GM21526 (cell line): ENCODE data around the gene MCF2.
"Not testable (repeated sequence)": the region's sequence is repeated elsewhere in the genome, so short reads cannot be mapped to it uniquely, and the experiment has no call there.

Experiments
- ATAC-seq: cut with Tn5 transposase; IDR thresholded peaks from one replicate; pipeline ENCODE4 v1.9.1; 2021; ENCODE audit warnings: moderate library complexity; ENCODE audit not compliant: unreplicated experiment, low FRiP score

MCF2 gene, protein sequence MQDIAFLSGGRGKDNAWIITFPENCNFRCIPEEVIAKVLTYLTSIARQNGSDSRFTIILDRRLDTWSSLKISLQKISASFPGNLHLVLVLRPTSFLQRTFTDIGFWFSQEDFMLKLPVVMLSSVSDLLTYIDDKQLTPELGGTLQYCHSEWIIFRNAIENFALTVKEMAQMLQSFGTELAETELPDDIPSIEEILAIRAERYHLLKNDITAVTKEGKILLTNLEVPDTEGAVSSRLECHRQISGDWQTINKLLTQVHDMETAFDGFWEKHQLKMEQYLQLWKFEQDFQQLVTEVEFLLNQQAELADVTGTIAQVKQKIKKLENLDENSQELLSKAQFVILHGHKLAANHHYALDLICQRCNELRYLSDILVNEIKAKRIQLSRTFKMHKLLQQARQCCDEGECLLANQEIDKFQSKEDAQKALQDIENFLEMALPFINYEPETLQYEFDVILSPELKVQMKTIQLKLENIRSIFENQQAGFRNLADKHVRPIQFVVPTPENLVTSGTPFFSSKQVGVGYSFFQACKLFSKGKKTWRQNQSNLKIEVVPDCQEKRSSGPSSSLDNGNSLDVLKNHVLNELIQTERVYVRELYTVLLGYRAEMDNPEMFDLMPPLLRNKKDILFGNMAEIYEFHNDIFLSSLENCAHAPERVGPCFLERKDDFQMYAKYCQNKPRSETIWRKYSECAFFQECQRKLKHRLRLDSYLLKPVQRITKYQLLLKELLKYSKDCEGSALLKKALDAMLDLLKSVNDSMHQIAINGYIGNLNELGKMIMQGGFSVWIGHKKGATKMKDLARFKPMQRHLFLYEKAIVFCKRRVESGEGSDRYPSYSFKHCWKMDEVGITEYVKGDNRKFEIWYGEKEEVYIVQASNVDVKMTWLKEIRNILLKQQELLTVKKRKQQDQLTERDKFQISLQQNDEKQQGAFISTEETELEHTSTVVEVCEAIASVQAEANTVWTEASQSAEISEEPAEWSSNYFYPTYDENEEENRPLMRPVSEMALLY

DNA sequence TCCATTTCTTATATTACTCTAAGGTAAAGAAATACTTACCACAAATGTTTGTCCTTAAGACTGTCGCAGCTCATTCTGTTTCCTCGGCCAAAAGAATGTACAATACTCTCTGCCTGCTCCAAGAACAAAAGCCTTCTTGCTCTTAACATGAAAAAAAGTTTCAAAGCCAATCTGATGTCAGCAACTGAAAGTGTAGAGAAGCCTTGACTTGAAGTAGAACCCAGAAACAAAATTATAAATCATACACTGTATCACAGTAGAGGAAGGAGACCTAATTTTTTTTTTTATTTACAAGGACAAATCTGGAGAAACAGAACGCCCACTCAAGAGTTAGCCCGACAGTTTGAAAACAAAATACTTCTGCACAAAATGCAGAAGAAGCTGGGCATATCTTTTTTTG, at the start of gene MCF2:
Gene MCF2, minus strand, starts transcription at position 101 of the 400 bp plus-strand sequence. CDS start 56,423 bp downstream, outside the sequence.
- ATAC-seq, result no peak

DNA sequence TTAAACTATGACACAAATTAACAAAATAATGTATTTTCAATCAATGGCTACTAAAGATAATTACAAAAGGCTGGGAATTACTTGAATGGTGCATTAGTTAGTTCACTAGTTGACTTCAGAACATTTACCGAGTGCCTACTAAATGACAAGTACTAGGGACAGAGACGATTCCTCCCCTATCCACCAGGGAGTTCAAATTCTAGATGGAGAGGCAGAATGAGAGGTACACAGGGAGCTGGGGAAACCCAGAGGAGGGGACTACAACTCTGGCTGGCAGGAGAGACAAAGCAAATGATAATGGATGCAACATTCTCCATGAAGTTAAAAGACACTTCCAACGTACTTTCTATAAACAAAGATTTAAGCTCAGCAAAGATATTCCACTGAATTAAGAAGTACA, 43.1 kb upstream of the MCF2 start:
- ATAC-seq, result no peak

DNA sequence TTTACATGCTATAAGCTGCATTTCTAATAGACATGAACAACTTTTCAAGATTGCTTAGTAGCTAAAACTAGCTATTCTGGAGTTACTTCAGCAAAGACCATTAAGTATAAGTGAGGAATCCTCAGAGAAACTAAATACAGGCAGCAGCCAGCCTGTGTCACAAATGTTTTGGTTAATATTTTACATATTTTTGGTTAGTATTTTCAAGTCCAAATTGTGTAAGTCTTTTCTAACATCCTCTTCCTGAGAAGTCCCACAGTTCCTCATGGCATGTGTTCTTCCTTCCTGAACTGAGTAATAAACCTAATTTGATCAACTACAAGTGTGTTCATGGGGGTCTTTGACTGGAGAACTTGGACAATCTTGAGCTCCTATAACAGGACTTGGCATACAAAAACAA, 42.4 kb upstream of the MCF2 start:
- no peak for ATAC-seq

DNA sequence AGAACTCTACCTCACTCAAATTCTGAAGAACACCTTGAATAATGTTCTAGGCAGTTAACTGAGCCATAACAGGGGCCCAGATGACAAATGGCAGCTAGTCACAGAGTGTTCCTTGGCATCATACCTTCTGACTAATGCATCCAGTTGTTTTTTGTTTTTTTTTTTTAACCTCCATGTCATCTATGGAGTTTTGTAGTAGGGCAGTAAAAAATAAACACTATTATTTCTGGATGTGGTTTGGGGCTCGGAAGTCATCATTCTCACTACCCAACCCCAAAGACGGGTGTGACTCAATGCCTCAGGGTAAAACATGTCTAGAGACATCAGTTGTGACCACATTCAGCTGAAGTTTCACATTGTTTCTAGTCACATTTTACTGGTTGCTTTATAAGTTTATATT, 31.2 kb upstream of the MCF2 start:
- peak; percentile 95 for ATAC-seq

DNA sequence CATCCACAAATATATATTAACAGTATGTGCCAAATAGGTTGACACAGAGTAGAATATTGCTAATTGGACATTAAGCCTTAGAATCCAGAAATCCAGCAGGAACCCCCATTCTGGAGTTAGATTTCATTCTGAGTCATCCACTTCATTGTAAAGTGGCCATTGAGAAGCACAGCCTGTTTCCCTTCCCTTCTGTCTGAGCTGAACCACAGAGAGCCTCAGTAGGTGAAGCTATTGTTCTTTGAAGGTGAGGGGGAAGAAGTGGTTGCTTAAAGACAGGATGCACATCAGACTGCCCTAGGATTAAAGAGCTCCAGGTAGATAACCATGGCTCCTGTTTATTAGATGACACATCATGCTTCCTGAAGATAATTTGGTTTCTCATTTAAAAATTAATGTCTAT, 30.6 kb upstream of the MCF2 start:
- no peak for ATAC-seq

DNA sequence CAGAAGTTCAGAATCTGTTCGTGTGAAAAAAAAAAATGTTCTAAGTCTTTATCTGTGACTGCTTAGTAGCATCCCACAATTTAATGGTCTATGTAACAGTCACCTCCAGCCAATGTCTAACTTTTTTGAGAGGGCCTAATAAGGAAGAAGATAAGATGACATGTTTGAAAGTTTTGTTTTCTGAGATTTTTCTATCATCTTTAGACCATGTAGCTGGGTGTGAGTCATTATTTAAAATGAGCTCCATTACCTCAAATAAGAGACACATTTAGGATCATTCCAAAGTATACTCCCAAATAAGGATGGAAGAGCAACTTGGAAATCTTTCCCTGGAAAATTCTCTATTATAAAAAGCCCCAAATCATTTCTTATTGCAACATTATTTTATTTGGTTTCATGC, 28.2 kb upstream of the MCF2 start:
- no peak for ATAC-seq

DNA sequence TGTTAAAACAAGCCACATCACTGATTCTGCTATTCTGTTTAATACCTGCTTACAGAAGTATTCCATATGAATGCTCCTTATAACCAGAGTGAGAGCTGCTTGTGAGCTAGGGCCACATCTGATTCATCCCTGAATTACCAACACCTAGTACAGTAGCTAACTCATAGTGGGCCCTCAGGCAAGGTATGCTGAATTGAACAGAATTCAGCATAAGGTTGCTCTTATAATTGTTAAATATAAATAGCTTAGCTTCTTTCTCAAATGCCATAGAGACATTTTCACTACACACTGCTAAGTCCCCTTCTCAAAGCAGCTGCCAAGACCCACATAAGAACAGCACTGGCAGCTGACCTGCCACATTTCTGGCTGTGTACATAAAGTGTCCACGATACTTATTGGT, 27.0 kb upstream of the MCF2 start:
- ATAC-seq, result no peak

DNA sequence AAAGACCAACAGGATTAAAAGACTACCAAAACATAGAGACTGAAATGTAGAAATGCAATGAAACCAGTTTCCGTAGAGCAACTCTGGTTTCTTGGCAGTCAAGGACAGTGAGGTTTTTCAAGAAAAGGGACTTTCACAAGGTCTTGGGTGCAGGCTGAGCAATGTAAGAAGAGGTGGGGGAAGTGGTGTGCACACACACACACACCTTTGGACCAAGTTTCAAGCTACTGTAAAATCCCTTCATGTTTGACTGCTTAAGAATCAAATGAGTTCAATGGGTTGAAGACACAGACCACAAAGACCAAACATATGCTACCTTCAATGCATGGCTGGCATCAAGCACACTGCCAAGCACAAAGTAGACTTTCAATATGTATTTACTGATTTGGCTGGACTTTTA, 17.8 kb upstream of the MCF2 start:
- ATAC-seq, result no peak

DNA sequence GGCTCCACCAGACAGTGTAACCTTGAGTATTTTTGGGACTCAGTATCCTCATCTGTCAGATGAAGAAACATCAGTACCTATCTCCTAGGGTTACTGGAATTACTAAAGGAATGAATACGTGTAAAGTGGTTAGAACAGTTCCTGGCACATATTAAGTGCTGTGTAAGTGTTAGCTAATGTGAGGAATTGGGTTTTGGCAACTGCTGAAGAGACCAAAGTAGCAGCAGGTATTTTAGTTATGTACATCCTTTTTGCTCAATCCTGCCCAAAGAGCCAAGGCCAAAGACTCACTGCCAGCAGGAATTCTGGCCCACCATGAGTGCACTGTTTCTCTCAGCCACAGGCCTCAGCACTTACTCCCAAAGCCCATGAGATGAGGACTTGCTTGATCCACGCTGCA, 16.7 kb upstream of the MCF2 start:
- ATAC-seq, result no peak

DNA sequence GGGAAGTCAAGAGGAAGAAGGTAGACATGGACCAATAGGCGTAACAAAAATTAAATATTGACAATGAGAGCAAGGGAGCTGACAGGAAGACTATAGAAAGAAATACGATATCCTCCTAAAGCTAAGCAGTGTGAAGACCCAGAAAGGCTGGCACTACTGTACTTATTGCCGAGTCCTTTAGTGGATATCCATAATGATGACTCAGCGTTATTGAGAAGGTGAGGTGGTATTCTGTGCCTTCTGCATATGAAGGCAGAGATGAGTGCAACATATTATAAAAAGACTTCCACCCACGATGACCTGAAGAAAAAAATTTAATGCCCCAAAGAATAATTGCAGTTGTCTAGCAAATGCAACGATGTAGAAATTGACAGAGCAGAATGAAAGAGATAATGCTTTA, 13.0 kb upstream of the MCF2 start:
- ATAC-seq, result no peak

DNA sequence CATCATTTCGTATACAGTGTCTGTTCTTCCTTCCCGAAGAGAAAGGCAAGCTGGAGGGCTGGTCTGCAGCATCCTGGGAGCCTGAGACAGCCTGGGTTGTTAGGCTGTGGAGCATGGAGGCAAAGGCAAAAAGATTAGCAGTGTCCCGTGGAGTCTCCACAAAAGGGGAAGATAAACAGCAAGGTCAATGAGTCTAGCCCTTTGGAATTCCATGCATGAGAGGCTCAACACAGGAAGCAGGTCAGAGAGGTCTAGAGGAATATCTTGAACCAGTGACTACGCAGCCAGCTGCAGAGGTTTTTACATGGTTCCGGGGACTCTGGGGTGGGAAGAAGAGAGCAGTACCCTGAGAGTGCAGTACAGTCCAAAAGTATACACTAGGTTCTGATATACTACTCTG, 12.2 kb upstream of the MCF2 start:
- no peak for ATAC-seq

DNA sequence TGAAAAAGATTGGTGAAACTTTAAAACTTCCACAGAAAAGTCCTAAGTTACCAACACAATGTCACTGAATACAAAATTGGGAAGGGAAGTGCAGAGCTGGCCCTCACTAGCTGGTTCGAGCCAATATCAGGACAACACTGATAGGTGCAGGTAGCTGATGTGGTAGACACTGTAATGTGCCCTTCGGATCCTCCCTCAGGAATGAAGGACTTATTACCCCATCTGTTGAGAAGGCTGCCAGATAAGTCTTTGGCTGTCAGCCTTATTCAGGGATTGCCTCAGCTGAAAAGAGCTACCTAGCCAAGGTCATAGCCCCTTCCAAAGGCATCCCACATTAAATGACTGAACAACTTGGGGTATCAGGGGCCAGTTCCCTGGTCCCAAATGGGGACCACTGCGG, 5.3 kb downstream of the MCF2 start:
- ATAC-seq, result no peak

DNA sequence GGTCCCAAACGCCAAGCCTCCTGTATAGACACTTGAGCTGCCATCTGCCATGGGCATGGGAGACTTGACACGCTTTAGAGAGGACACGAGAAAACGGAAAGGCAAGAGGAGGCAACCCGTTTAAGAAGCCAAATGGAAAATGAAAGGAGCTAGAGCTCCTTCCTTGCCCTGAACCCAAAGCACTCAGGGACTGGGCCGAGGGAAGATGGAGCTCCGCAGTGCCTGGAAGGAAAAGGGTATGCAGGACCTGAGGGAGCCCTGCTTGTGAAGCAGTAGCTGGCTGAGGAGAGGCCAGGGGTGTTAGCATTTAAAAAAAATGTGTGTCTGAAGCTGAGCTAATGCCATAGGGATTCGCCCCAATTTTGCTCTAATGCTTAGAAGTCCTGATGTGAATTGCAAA, 15.1 kb downstream of the MCF2 start:
- ATAC-seq, result no peak

DNA sequence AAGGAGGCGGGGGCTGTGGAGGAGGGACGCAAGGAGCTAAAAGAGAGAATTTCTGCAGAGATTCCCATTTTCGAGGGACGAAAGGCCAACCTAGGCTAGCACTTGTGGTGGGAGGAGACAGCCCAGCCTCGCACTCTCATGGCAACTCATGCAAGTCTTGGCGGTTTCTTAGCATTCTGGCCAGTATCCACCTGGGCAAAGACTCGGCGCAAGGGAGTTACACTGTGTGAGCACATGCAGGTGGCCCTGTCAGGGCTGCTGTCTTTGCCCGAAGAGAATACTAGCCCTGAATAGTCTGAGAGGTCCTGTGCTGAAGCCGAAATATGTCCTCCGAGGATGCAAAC, 15.5 kb downstream of the MCF2 start:
- ATAC-seq, result peak; percentile 50

DNA sequence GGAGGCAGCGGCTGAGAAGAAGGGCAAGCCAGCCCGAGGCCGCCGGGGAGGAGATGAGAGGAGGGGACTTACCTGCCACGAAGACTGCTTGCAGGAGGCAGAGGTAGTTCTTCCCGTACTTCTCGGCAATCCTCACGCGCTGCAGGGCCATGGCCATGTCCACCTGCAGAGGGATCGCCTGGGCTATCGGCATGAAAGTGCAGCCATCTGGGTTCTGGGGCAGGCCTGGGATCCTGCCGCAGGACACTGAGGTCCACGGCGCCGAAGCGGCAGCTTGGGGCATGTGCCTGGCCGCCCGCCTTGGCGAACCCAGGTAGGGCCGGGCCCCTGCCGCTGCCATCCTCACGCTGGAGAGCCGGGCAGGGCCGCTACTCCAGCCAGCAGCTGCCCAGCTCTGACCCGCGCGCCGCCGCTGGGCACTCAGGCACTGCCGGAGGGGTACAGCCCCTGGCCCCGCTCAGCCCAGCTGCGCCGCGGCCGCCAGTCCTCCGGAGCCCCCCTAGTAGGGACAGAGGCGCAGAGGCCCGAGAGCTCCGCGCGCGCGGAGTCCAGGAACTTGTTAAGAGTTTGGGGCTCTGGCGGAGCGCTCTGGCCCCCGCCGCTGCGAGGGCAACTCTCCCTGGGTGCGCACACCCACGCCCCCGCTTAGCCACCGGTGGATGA, 16.0 kb downstream of the MCF2 start:
- ATAC-seq, result peak; percentile 46

DNA sequence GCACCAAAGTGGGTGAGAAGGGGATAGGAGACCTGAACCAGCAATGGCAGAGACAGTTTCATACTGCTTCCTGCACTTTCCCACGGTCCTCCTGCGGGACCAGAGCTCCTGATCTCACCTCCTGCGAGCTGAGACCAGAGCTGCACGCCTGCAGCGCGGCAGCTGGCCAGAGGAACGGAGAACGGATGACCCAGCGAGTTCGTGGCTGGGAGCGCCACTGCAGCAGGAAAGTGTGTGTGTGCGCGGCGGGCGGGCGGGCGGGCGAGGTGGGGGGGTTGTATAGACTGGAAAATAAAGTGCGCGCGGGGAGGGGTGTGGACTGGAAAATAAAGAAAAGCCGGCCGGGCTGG, 16.5 kb downstream of the MCF2 start:
- no peak for ATAC-seq

DNA sequence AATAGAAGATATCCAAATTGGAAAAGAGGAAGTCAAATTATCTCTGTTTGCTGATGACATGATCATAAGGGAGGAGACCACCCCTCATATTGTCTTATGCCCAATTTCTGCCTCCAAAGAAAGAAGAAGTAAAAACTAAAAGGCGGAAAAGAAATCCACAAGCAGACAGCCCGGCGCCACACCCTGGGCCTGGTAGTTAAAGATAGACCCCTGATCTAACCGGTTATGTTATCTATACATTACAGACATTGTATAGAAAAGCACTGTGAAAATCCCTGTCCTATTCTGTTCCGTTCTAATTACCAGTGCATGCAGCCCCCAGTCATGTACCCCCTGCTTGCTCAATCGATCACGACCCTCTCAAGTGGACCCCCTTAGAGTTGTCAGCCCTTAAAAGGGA, 22.8 kb downstream of the MCF2 start:
- ATAC-seq, result not testable (repeated sequence)

DNA sequence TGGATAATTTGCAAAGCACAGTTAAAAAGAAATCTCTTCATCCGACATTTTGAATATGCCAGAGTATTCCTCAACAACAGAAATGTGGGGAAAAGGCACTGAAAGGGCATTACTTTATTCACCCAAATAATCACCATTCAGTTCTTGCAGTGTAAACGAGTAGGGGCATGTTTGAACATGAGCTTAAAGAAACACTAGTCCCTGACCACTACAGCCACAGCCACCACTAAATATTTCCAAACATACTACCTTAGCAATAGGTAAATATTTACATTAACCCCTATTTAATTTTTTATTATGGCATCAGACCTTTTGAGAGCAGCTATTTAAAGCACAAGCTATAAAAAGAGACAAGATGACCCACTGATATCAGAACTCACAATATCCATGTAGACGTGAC, 27.6 kb downstream of the MCF2 start:
- ATAC-seq, result no peak

DNA sequence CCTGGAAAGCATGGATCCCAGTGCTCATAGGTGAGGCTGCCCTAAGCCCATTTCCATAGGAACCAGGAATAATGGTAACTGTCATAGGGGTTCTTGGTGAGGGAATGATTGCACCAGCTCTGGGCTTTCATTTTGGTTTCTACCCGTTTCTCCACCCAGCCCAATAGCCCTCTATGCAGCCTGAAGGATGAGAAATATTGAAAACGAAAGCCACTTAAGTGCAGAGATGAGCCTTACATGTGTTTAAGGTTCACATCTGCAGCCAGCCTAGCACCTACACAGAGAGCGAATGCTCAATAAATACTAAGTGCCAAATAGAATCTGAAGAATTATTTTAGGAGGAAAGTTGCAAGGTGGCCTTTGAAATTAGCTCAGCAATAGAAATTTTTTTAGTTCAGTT, 60.4 kb downstream of the MCF2 start:
- peak; percentile 97 for ATAC-seq

DNA sequence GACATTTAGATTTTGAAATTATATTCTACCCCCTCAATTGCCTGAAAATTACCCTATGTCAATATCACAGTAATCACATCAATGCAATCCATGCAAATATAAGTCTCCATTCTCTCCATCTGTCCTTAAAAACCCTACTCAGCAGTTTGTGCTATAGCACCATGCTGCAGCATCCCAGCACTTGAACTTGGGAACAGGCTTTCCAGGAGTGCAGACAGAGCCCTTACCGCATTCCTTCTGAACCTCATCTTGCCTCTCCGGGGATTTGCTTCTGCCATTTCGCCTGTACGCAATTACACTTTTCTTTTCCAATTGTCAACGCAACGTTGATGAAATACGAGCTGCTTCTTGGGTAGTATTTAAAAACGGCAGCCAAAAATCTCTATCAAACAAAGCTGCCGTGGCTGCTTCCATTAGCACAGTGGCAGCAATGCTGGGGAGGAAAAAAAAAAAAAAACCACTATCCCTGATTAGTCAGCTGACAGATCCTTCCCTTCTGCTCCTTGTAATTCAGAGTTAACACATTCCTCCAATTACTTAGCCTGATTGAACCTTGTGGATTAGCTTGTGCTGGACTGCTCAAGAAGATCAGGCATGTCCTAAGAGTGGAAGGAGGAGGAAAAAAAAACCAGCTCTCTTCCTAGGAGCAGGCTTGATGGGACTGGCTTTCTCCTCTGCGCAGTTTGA, 65.6 kb downstream of the MCF2 start:
- ATAC-seq, result no peak

DNA sequence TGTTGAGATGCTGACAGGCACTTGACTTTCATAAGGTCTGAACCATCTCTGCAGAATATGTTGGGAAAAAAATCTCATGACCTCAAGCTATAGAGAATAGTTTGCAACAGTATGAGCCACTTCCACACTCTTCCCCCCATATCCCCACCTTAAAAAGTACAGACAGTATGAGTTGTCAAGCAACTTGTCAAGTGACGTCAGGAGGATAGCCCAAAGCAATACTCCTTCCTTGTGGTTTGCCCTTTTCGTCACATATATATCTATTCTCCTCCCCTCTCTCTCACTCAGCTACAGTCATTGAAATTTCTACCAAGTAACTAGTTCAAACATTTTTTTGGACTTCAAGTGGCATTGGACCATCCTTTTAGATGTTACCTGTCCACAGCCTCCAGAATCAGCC, 67.7 kb downstream of the MCF2 start:
- no peak for ATAC-seq
